GM10266 (cell line): Measurements from ENCODE around the gene PGRMC2.

Experiments
- DNase-seq: peaks from one replicate; pipeline ENCODE4 v3.0.0; 2012; ENCODE audit errors: extremely low spot score
- TF ChIP-seq, protein P1 (sequence below): IDR thresholded peaks from 2 replicates; pipeline ENCODE4 v1.5.1; 2012; ENCODE audit warnings: mild to moderate bottlenecking, low read depth; ENCODE audit not compliant: control insufficient read depth, insufficient read depth; ENCODE audit errors: missing control alignments

The PGRMC2 gene

GRCh38 chr4:128328106-128328505 is 40.5 kb upstream of the PGRMC2 start:
- TF ChIP-seq, protein P1, sequence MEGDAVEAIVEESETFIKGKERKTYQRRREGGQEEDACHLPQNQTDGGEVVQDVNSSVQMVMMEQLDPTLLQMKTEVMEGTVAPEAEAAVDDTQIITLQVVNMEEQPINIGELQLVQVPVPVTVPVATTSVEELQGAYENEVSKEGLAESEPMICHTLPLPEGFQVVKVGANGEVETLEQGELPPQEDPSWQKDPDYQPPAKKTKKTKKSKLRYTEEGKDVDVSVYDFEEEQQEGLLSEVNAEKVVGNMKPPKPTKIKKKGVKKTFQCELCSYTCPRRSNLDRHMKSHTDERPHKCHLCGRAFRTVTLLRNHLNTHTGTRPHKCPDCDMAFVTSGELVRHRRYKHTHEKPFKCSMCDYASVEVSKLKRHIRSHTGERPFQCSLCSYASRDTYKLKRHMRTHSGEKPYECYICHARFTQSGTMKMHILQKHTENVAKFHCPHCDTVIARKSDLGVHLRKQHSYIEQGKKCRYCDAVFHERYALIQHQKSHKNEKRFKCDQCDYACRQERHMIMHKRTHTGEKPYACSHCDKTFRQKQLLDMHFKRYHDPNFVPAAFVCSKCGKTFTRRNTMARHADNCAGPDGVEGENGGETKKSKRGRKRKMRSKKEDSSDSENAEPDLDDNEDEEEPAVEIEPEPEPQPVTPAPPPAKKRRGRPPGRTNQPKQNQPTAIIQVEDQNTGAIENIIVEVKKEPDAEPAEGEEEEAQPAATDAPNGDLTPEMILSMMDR, result no peak
- no peak for DNase-seq

DNA sequence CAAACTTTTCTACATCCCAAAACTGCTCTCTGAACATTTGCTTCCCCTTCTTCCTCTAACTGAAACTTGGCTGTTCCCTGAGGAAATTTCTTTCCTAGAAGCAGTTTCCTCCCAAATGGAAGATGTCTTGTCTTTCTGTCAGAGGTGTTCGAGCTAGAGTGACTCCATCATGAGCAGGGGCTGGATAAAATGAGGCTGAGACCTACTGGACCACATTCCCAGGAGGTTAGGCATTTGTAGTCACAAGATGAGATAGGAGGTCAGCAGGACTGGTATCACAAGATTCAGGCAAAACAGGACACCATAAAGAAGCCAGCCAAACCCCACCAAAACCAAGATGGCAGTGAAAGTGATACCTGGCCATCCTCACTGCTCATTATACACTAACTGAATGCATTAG is 35.8 kb upstream of the PGRMC2 start:
- TF ChIP-seq, protein P1, result no peak
- DNase-seq, result no peak

- DNase-seq, result no peak
Observed at GRCh38 chr4:128322986-128323385, 35.4 kb upstream of the PGRMC2 start.

GRCh38 chr4:128322311-128322710 is 34.7 kb upstream of the PGRMC2 start:
- DNase-seq, result no peak
- TF ChIP-seq, protein P1, result no peak

More at GRCh38 chr4:128322986-128323385, 35.4 kb upstream of the PGRMC2 start:
- TF ChIP-seq, protein P1, result no peak

GRCh38 chr4:128320656-128321055 is 33.0 kb upstream of the PGRMC2 start:
- no peak for DNase-seq
- TF ChIP-seq, protein P1, result no peak

DNA sequence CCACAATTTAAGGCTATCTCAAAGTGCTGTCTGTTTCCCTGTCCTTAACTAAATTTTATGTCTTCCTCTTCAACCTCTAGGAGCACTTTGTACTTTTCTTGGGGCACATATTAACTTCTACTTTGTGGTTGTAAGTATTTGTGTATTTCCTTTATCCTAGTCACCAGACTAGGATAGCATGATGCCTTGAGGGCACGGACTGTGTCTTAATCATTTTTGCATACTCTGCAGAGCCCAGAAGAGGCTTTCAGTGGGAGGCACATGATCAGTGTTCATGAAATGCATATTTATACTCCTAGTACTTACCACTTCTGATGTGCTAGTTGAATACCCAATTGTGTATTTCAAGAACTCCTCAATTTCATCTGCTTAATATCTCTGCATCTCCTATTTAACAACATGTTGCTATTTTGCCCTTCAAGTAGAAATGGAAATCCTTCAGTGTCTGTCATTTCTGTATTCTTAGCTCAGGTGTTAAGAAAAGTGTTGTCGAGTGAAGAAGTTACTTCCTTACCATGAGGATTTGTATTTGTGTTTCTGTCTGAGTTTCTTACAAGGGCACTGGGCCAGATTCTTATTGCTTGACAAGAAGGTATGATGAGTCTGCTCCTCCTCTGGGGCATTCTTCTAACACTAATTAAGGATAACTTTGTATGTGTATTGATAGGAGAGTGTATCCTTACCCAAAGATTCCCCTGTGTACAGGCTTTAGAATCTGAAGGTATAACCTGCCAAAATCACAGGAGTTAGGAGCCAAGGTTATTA is 28.3 kb upstream of the PGRMC2 start:
- no peak for DNase-seq
- TF ChIP-seq, protein P1, result no peak

- DNase-seq, result no peak
- TF ChIP-seq, protein P1, result no peak
Observed at GRCh38 chr4:128311659-128312403, 24.2 kb upstream of the PGRMC2 start.
